VCaP (cell line): Measurements from ENCODE around the gene LUC7L2.

Experiments used
- H3K27ac ChIP-seq: fragments of 450-650 bp; 2 replicates; pipeline ENCODE4 v1.5.1; 2017
- CTCF ChIP-seq: fragments of 450-650 bp; conservative IDR thresholded peaks from 2 replicates; pipeline ENCODE4 v1.5.1; 2017; ENCODE audit warnings: mild to moderate bottlenecking, moderate library complexity

Gene LUC7L2

GRCh38 chr7:139431459-139431858, 71.8 kb downstream of the LUC7L2 start:
- no peak for TF ChIP-seq CTCF
- peak overlapping the region; percentile 93 for H3K27ac ChIP-seq

GRCh38 chr7:139436806-139437205, 77.1 kb downstream of the LUC7L2 start:
- no peak overlapping the region for H3K27ac ChIP-seq
- TF ChIP-seq CTCF, result no peak

- TF ChIP-seq CTCF, result no peak
- no peak overlapping the region for H3K27ac ChIP-seq
These were observed 79.7 kb downstream of the LUC7L2 start for GRCh38 chr7:139439375-139439774.

GRCh38 chr7:139441961-139442360, 82.3 kb downstream of the LUC7L2 start:
- no peak overlapping the region for H3K27ac ChIP-seq
- no peak for TF ChIP-seq CTCF

- TF ChIP-seq CTCF, result no peak
- peak overlapping the region; percentile 46 for H3K27ac ChIP-seq
These were observed 86.6 kb downstream of the LUC7L2 start for GRCh38 chr7:139446051-139446890.

GRCh38 chr7:139450851-139451250, 91.2 kb downstream of the LUC7L2 start:
- no peak for TF ChIP-seq CTCF
- no peak overlapping the region for H3K27ac ChIP-seq

GRCh38 chr7:139451638-139452037, 91.9 kb downstream of the LUC7L2 start:
- H3K27ac ChIP-seq, result no peak overlapping the region
- TF ChIP-seq CTCF, result no peak
